ENCODE data around the gene NMT2. TPM values are rescaled to one million over a fixed set of nuclear protein-coding genes. Genes with fewer than 3 reads are reported as not detected.

NMT2 gene
- total RNA-seq, 1 donor from 2014 or later = 9.4 TPM

GRCh38 chr10:15197911-15198310, 29.4 kb upstream of the NMT2 start:
- Mint-ChIP-seq H3K9me3 (no peaks in the 10 kb centered on the region), H3K27ac (no peak overlapping the region), H3K4me3 (no peak overlapping the region), H3K27me3 (ENCODE audit: insufficient read depth) (peaks cover 14% of the 10 kb centered on the region), H3K4me1 (ENCODE audit: low read depth) (peaks cover 12% of the 10 kb centered on the region), H3K36me3 (ENCODE audit: low read depth) (peaks cover 1% of the 10 kb centered on the region)
- intact Hi-C loops (cut with micrococcal nuclease) = no loop called here
- no peak for DNase-seq (ENCODE audit: low spot score)

- no peak for DNase-seq (ENCODE audit: low spot score)
- Mint-ChIP-seq H3K9me3 (no peaks in the 10 kb centered on the region), H3K36me3 (ENCODE audit: low read depth) (peaks cover 1% of the 10 kb centered on the region), H3K4me1 (ENCODE audit: low read depth) (peaks cover 7% of the 10 kb centered on the region), H3K27me3 (ENCODE audit: insufficient read depth) (peaks cover 19% of the 10 kb centered on the region), H3K27ac (peak overlapping the region; percentile 44), H3K4me3 (peak overlapping the region; percentile 39)
- intact Hi-C loops (cut with micrococcal nuclease) = no loop called here
Observed at GRCh38 chr10:15197276-15197675, 28.8 kb upstream of the NMT2 start.

GRCh38 chr10:15196021-15196834, 27.7 kb upstream of the NMT2 start:
- DNase-seq (ENCODE audit: low spot score) = no peak
- H3K27ac Mint-ChIP-seq = peak overlapping the region; percentile 2
- intact Hi-C loops (cut with micrococcal nuclease) = no loop called here
- no peaks in the 10 kb centered on the region for H3K9me3 Mint-ChIP-seq
- peaks cover 1% of the 10 kb centered on the region for H3K36me3 Mint-ChIP-seq (ENCODE audit: low read depth)
- H3K4me1 Mint-ChIP-seq (ENCODE audit: low read depth) = peaks cover 7% of the 10 kb centered on the region
- H3K4me3 Mint-ChIP-seq = no peak overlapping the region
- peaks cover 18% of the 10 kb centered on the region for H3K27me3 Mint-ChIP-seq (ENCODE audit: insufficient read depth)

- H3K27ac Mint-ChIP-seq = no peak overlapping the region
- DNase-seq (ENCODE audit: low spot score) = no peak
- H3K9me3 Mint-ChIP-seq = peaks cover 7% of the 10 kb centered on the region
- H3K27me3 Mint-ChIP-seq (ENCODE audit: insufficient read depth) = peaks cover 5% of the 10 kb centered on the region
- intact Hi-C loops (cut with micrococcal nuclease) = loop anchor here (2.0 kb wide), 1 partner anchor 19 kb away; no protein-coding TSS in a partner anchor
- H3K4me3 Mint-ChIP-seq = no peak overlapping the region
- H3K36me3 Mint-ChIP-seq (ENCODE audit: low read depth) = peaks cover 6% of the 10 kb centered on the region
- peaks cover 37% of the 10 kb centered on the region for H3K4me1 Mint-ChIP-seq (ENCODE audit: low read depth)
Observed at GRCh38 chr10:15189133-15189885, 20.8 kb upstream of the NMT2 start.

GRCh38 chr10:15188603-15189002, 20.1 kb upstream of the NMT2 start:
- peaks cover 7% of the 10 kb centered on the region for H3K9me3 Mint-ChIP-seq
- peaks cover 5% of the 10 kb centered on the region for H3K27me3 Mint-ChIP-seq (ENCODE audit: insufficient read depth)
- H3K36me3 Mint-ChIP-seq (ENCODE audit: low read depth) = peaks cover 6% of the 10 kb centered on the region
- peaks cover 43% of the 10 kb centered on the region for H3K4me1 Mint-ChIP-seq (ENCODE audit: low read depth)
- DNase-seq (ENCODE audit: low spot score) = no peak
- peak overlapping the region; percentile 71 for H3K27ac Mint-ChIP-seq
- intact Hi-C loops (cut with micrococcal nuclease) = loop anchor here (1.0 to 2.0 kb wide), 2 partner anchors 19 to 20 kb away; no protein-coding TSS in a partner anchor
- H3K4me3 Mint-ChIP-seq = no peak overlapping the region

- no peak for DNase-seq (ENCODE audit: low spot score)
- peaks cover 6% of the 10 kb centered on the region for H3K27me3 Mint-ChIP-seq (ENCODE audit: insufficient read depth)
- H3K36me3 Mint-ChIP-seq (ENCODE audit: low read depth) = peaks cover 9% of the 10 kb centered on the region
- peaks cover 42% of the 10 kb centered on the region for H3K4me1 Mint-ChIP-seq (ENCODE audit: low read depth)
- H3K4me3 Mint-ChIP-seq = no peak overlapping the region
- H3K9me3 Mint-ChIP-seq = peaks cover 7% of the 10 kb centered on the region
- no peak overlapping the region for H3K27ac Mint-ChIP-seq
- intact Hi-C loops (cut with micrococcal nuclease) = no loop called here
Observed at GRCh38 chr10:15183689-15184481, 15.4 kb upstream of the NMT2 start.

GRCh38 chr10:15182540-15183207, 14.2 kb upstream of the NMT2 start:
- DNase-seq (ENCODE audit: low spot score) = no peak
- peaks cover 7% of the 10 kb centered on the region for H3K9me3 Mint-ChIP-seq
- peaks cover 33% of the 10 kb centered on the region for H3K4me1 Mint-ChIP-seq (ENCODE audit: low read depth)
- peaks cover 6% of the 10 kb centered on the region for H3K27me3 Mint-ChIP-seq (ENCODE audit: insufficient read depth)
- no peak overlapping the region for H3K27ac Mint-ChIP-seq
- H3K36me3 Mint-ChIP-seq (ENCODE audit: low read depth) = peaks cover 9% of the 10 kb centered on the region
- H3K4me3 Mint-ChIP-seq = no peak overlapping the region
- intact Hi-C loops (cut with micrococcal nuclease) = no loop called here

- DNase-seq (ENCODE audit: low spot score) = no peak
- peaks cover 4% of the 10 kb centered on the region for H3K9me3 Mint-ChIP-seq
- H3K36me3 Mint-ChIP-seq (ENCODE audit: low read depth) = peaks cover 9% of the 10 kb centered on the region
- intact Hi-C loops (cut with micrococcal nuclease) = no loop called here
- H3K4me1 Mint-ChIP-seq (ENCODE audit: low read depth) = peaks cover 29% of the 10 kb centered on the region
- no peak overlapping the region for H3K4me3 Mint-ChIP-seq
- H3K27ac Mint-ChIP-seq = no peak overlapping the region
- peaks cover 6% of the 10 kb centered on the region for H3K27me3 Mint-ChIP-seq (ENCODE audit: insufficient read depth)
Observed at GRCh38 chr10:15181576-15182156, 13.2 kb upstream of the NMT2 start.

- Mint-ChIP-seq H3K4me3 (no peak overlapping the region), H3K4me1 (ENCODE audit: low read depth) (peaks cover 21% of the 10 kb centered on the region), H3K27ac (peak overlapping the region; percentile 65), H3K27me3 (ENCODE audit: insufficient read depth) (peaks cover 6% of the 10 kb centered on the region), H3K9me3 (no peaks in the 10 kb centered on the region), H3K36me3 (ENCODE audit: low read depth) (peaks cover 9% of the 10 kb centered on the region)
- intact Hi-C loops (cut with micrococcal nuclease) = no loop called here
- DNase-seq (ENCODE audit: low spot score) = no peak
Observed at GRCh38 chr10:15180736-15181135, 12.2 kb upstream of the NMT2 start.

GRCh38 chr10:15176269-15176668, 7.8 kb upstream of the NMT2 start:
- H3K4me1 Mint-ChIP-seq (ENCODE audit: low read depth) = peaks cover 9% of the 10 kb centered on the region
- H3K36me3 Mint-ChIP-seq (ENCODE audit: low read depth) = peaks cover 1% of the 10 kb centered on the region
- H3K27ac Mint-ChIP-seq = no peak overlapping the region
- no peak for DNase-seq (ENCODE audit: low spot score)
- H3K9me3 Mint-ChIP-seq = no peaks in the 10 kb centered on the region
- intact Hi-C loops (cut with micrococcal nuclease) = no loop called here
- H3K27me3 Mint-ChIP-seq (ENCODE audit: insufficient read depth) = peaks cover 16% of the 10 kb centered on the region
- H3K4me3 Mint-ChIP-seq = no peak overlapping the region

- Mint-ChIP-seq H3K4me3 (no peak overlapping the region), H3K36me3 (ENCODE audit: low read depth) (peaks cover under 1% of the 10 kb centered on the region), H3K27me3 (ENCODE audit: insufficient read depth) (peaks cover 15% of the 10 kb centered on the region), H3K4me1 (ENCODE audit: low read depth) (peaks cover 15% of the 10 kb centered on the region), H3K9me3 (no peaks in the 10 kb centered on the region), H3K27ac (no peak overlapping the region)
- intact Hi-C loops (cut with micrococcal nuclease) = no loop called here
- DNase-seq (ENCODE audit: low spot score) = no peak
Observed at GRCh38 chr10:15175587-15175986, 7.1 kb upstream of the NMT2 start.

- Mint-ChIP-seq H3K27ac (no peak overlapping the region), H3K27me3 (ENCODE audit: insufficient read depth) (peaks cover 10% of the 10 kb centered on the region), H3K36me3 (ENCODE audit: low read depth) (no peaks in the 10 kb centered on the region), H3K9me3 (no peaks in the 10 kb centered on the region), H3K4me3 (no peak overlapping the region), H3K4me1 (ENCODE audit: low read depth) (peaks cover 37% of the 10 kb centered on the region)
- DNase-seq (ENCODE audit: low spot score) = no peak
- intact Hi-C loops (cut with micrococcal nuclease) = no loop called here
Observed at GRCh38 chr10:15172306-15172840, 3.9 kb upstream of the NMT2 start.

Measured in activated T-helper 1 cell treated with anti-CD3 and anti-CD28 coated beads, Interleukin-12 subunit alpha, Interleukin-12 subunit beta, Interleukin-2, Interleukin-4 antibody, amounts not matched to agents 30 ng/mL and 10 ng/mL and 1 ng/mL, durations not matched to agents 14 hours and 24 hours and 36 hours (primary cell).